ENCODE results near the gene SETX. TPM values are rescaled to one million over a fixed set of nuclear protein-coding genes. Genes with fewer than 3 reads are reported as not detected.
"Not testable (repeated sequence)": the region's sequence is repeated elsewhere in the genome, so short reads cannot be mapped to it uniquely, and the experiment has no call there.

The SETX gene
- total RNA-seq, 2 experiments from 2014 or later: 54.2 to 58.0 TPM

- POLR2A ChIA-PET; CTCF ChIA-PET; H3K27ac Mint-ChIP-seq; H3K4me3 Mint-ChIP-seq; DNase-seq; H3K9me3 Mint-ChIP-seq (ENCODE audit: insufficient read depth); ATAC-seq; H3K27me3 Mint-ChIP-seq (ENCODE audit: low read depth): not testable (repeated sequence)
- H3K36me3 Mint-ChIP-seq (ENCODE audit: low read depth): peaks cover 34% of the 10 kb centered on the region
- peaks cover 28% of the 10 kb centered on the region for H3K4me1 Mint-ChIP-seq (ENCODE audit: low read depth)
These were observed 23.0 kb upstream of the SETX start for GRCh38 chr9:132377769-132378168.

GRCh38 chr9:132372177-132373095 is 17.6 kb upstream of the SETX start:
- Mint-ChIP-seq H3K36me3 (ENCODE audit: low read depth) (peaks cover 18% of the 10 kb centered on the region), H3K27ac (peak overlapping the region; percentile 84), H3K27me3 (ENCODE audit: low read depth) (no peaks in the 10 kb centered on the region), H3K4me3 (no peak overlapping the region), H3K4me1 (ENCODE audit: low read depth) (peaks cover 23% of the 10 kb centered on the region), H3K9me3 (ENCODE audit: insufficient read depth) (no peaks in the 10 kb centered on the region)
- CTCF ChIA-PET: interaction anchor here (1.0 to 1.3 kb wide), 3 partner anchors 13 to 18 kb away, joined by 3 to 4 read pairs (median 3); no protein-coding TSS in a partner anchor
- ATAC-seq: peak; percentile 70
- no peak for DNase-seq
- POLR2A ChIA-PET: interaction anchor here (0.8 to 1.1 kb wide), 4 partner anchors 14 to 33 kb away, joined by 3 to 4 read pairs (median 3); partner anchors contain the start of gene SETX

- ATAC-seq: no peak
- POLR2A ChIA-PET: no interaction called here
- H3K27ac Mint-ChIP-seq: no peak overlapping the region
These were observed 15.8 kb upstream of the SETX start for GRCh38 chr9:132370592-132370991.

GRCh38 chr9:132369421-132369820 is 14.6 kb upstream of the SETX start:
- CTCF ChIA-PET: no interaction called here
- no peaks in the 10 kb centered on the region for H3K27me3 Mint-ChIP-seq (ENCODE audit: low read depth)
- peaks cover 18% of the 10 kb centered on the region for H3K4me1 Mint-ChIP-seq (ENCODE audit: low read depth)
- no peak overlapping the region for H3K4me3 Mint-ChIP-seq
- POLR2A ChIA-PET: no interaction called here
- DNase-seq (no peak), ATAC-seq (no peak)
- H3K36me3 Mint-ChIP-seq (ENCODE audit: low read depth): peaks cover 5% of the 10 kb centered on the region
- no peaks in the 10 kb centered on the region for H3K9me3 Mint-ChIP-seq (ENCODE audit: insufficient read depth)
- H3K27ac Mint-ChIP-seq: no peak overlapping the region

More at GRCh38 chr9:132370592-132370991, 15.8 kb upstream of the SETX start:
- CTCF ChIA-PET: no interaction called here
- Mint-ChIP-seq H3K9me3 (ENCODE audit: insufficient read depth) (no peaks in the 10 kb centered on the region), H3K4me3 (no peak overlapping the region), H3K36me3 (ENCODE audit: low read depth) (peaks cover 10% of the 10 kb centered on the region), H3K27me3 (ENCODE audit: low read depth) (no peaks in the 10 kb centered on the region), H3K4me1 (ENCODE audit: low read depth) (peaks cover 23% of the 10 kb centered on the region)
- no peak for DNase-seq

GRCh38 chr9:132367613-132368313 is 13.0 kb upstream of the SETX start:
- ATAC-seq (no peak), DNase-seq (no peak)
- CTCF ChIA-PET: no interaction called here
- no peaks in the 10 kb centered on the region for H3K27me3 Mint-ChIP-seq (ENCODE audit: low read depth)
- peaks cover 3% of the 10 kb centered on the region for H3K36me3 Mint-ChIP-seq (ENCODE audit: low read depth)
- no peaks in the 10 kb centered on the region for H3K9me3 Mint-ChIP-seq (ENCODE audit: insufficient read depth)
- H3K4me3 Mint-ChIP-seq: no peak overlapping the region
- POLR2A ChIA-PET: no interaction called here
- H3K4me1 Mint-ChIP-seq (ENCODE audit: low read depth): peaks cover 7% of the 10 kb centered on the region
- H3K27ac Mint-ChIP-seq: no peak overlapping the region

GRCh38 chr9:132366481-132366880 is 11.7 kb upstream of the SETX start:
- POLR2A ChIA-PET: no interaction called here
- DNase-seq: no peak
- no peaks in the 10 kb centered on the region for H3K9me3 Mint-ChIP-seq (ENCODE audit: insufficient read depth)
- no peaks in the 10 kb centered on the region for H3K4me1 Mint-ChIP-seq (ENCODE audit: low read depth)
- H3K27me3 Mint-ChIP-seq (ENCODE audit: low read depth): no peaks in the 10 kb centered on the region
- no peak for ATAC-seq
- CTCF ChIA-PET: no interaction called here
- H3K4me3 Mint-ChIP-seq: no peak overlapping the region
- no peak overlapping the region for H3K27ac Mint-ChIP-seq
- no peaks in the 10 kb centered on the region for H3K36me3 Mint-ChIP-seq (ENCODE audit: low read depth)

GRCh38 chr9:132365986-132366385 is 11.2 kb upstream of the SETX start:
- POLR2A ChIA-PET: interaction anchor here (0.7 kb wide), 1 partner anchor 9 kb away, joined by 3 read pairs; no protein-coding TSS in a partner anchor
- Mint-ChIP-seq H3K9me3 (ENCODE audit: insufficient read depth) (no peaks in the 10 kb centered on the region), H3K27ac (no peak overlapping the region), H3K36me3 (ENCODE audit: low read depth) (no peaks in the 10 kb centered on the region), H3K4me3 (no peak overlapping the region), H3K27me3 (ENCODE audit: low read depth) (no peaks in the 10 kb centered on the region), H3K4me1 (ENCODE audit: low read depth) (no peaks in the 10 kb centered on the region)
- DNase-seq (no peak), ATAC-seq (no peak)
- CTCF ChIA-PET: no interaction called here

GRCh38 chr9:132364068-132364467 is 9.3 kb upstream of the SETX start:
- DNase-seq (no peak), ATAC-seq (no peak)
- Mint-ChIP-seq H3K36me3 (ENCODE audit: low read depth) (no peaks in the 10 kb centered on the region), H3K4me1 (ENCODE audit: low read depth) (no peaks in the 10 kb centered on the region), H3K27me3 (ENCODE audit: low read depth) (no peaks in the 10 kb centered on the region), H3K4me3 (no peak overlapping the region), H3K9me3 (ENCODE audit: insufficient read depth) (no peaks in the 10 kb centered on the region), H3K27ac (no peak overlapping the region)
- CTCF ChIA-PET: no interaction called here
- POLR2A ChIA-PET: no interaction called here

- H3K27ac Mint-ChIP-seq: no peak overlapping the region
- H3K36me3 Mint-ChIP-seq (ENCODE audit: low read depth): peaks cover 18% of the 10 kb centered on the region
- no peak overlapping the region for H3K4me3 Mint-ChIP-seq
- ChIA-PET CTCF (interaction anchor here (1.0 kb wide), 1 partner anchor 15 kb away, joined by 3 read pairs; no protein-coding TSS in a partner anchor), POLR2A (no interaction called here)
- no peaks in the 10 kb centered on the region for H3K9me3 Mint-ChIP-seq (ENCODE audit: insufficient read depth)
- ATAC-seq (no peak), DNase-seq (no peak)
- H3K4me1 Mint-ChIP-seq (ENCODE audit: low read depth): peaks cover 14% of the 10 kb centered on the region
- no peaks in the 10 kb centered on the region for H3K27me3 Mint-ChIP-seq (ENCODE audit: low read depth)
These were observed 3.0 kb upstream of the SETX start for GRCh38 chr9:132357764-132358163.

GRCh38 chr9:132356324-132356924 is 1.6 kb upstream of the SETX start:
- CTCF ChIA-PET: no interaction called here
- POLR2A ChIA-PET: interaction anchor here (0.6 kb wide), 1 partner anchor 9 kb away, joined by 3 read pairs; no protein-coding TSS in a partner anchor
- Mint-ChIP-seq H3K27me3 (ENCODE audit: low read depth) (no peaks in the 10 kb centered on the region), H3K9me3 (ENCODE audit: insufficient read depth) (no peaks in the 10 kb centered on the region), H3K27ac (peak overlapping the region; percentile 28), H3K4me1 (ENCODE audit: low read depth) (peaks cover 28% of the 10 kb centered on the region), H3K4me3 (no peak overlapping the region), H3K36me3 (ENCODE audit: low read depth) (peaks cover 32% of the 10 kb centered on the region)
- DNase-seq: no peak
- no peak for ATAC-seq

- no peak for ATAC-seq
- ChIA-PET POLR2A (interaction anchor here (0.8 to 2.6 kb wide), 3 partner anchors 27 to 35 kb away, joined by 3 to 5 read pairs (median 3); no protein-coding TSS in a partner anchor), CTCF (interaction anchor here (0.9 to 1.2 kb wide), 6 partner anchors 19 to 83 kb away, joined by 3 to 4 read pairs (median 3); no protein-coding TSS in a partner anchor)
- Mint-ChIP-seq H3K27me3 (ENCODE audit: low read depth) (no peaks in the 10 kb centered on the region), H3K9me3 (ENCODE audit: insufficient read depth) (no peaks in the 10 kb centered on the region), H3K4me1 (ENCODE audit: low read depth) (peaks cover 49% of the 10 kb centered on the region), H3K36me3 (ENCODE audit: low read depth) (peaks cover 61% of the 10 kb centered on the region), H3K27ac (peak overlapping the region; percentile 82), H3K4me3 (peak overlapping the region; percentile 82)
- DNase-seq: no peak
These were observed 3.3 kb downstream of the SETX start for GRCh38 chr9:132351404-132352045.

Data from activated CD8-positive, alpha-beta T cell treated with anti-CD3 and anti-CD28 coated beads, Interleukin-2, amount 10 ng/mL, durations not matched to agents 7 days and 5 days (primary cell).